ENCODE data around the gene ERBB3.
A peak's percentile ranks its signal among the peaks of the same experiment; 100 is the strongest.

The ERBB3 gene

DNA sequence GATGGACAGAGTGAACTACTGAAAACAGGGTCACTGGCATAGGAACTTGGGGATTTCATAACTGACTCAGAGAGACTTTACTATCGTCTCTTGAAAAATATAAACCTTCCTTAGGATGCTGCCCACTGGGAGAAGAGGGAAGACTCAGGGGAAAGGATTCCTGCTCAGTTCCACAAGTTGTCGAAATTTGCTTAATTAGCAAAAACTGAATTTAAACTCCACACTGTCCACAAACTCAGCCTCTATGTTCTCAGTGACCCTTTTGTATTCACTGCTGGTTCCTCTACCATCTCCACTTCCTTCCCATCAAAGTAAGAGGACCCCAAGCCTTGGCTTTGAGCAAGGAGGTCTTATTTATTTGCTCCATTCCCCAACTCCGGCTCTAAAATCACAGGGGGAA is 65.3 kb downstream of the ERBB3 start:
- no peak for DNase-seq (ENCODE audit: low spot score)
- ATAC-seq (ENCODE audit: low read depth): no peak
- Histone ChIP-seq H3K27ac (ENCODE audit: poor library complexity, severe bottlenecking) (no peak overlapping the region), H3K36me3 (ENCODE audit: low read depth) (peaks cover 45% of the 10 kb centered on the region), H3K9me3 (ENCODE audit: severe bottlenecking) (no peaks in the 10 kb centered on the region), H3K4me1 (ENCODE audit: insufficient read depth, poor library complexity, severe bottlenecking) (no peaks in the 10 kb centered on the region), H3K27me3 (ENCODE audit: insufficient read depth, poor library complexity, severe bottlenecking) (no peaks in the 10 kb centered on the region), H3K4me3 (ENCODE audit: severe bottlenecking) (no peak overlapping the region)
- TF ChIP-seq, protein P1, sequence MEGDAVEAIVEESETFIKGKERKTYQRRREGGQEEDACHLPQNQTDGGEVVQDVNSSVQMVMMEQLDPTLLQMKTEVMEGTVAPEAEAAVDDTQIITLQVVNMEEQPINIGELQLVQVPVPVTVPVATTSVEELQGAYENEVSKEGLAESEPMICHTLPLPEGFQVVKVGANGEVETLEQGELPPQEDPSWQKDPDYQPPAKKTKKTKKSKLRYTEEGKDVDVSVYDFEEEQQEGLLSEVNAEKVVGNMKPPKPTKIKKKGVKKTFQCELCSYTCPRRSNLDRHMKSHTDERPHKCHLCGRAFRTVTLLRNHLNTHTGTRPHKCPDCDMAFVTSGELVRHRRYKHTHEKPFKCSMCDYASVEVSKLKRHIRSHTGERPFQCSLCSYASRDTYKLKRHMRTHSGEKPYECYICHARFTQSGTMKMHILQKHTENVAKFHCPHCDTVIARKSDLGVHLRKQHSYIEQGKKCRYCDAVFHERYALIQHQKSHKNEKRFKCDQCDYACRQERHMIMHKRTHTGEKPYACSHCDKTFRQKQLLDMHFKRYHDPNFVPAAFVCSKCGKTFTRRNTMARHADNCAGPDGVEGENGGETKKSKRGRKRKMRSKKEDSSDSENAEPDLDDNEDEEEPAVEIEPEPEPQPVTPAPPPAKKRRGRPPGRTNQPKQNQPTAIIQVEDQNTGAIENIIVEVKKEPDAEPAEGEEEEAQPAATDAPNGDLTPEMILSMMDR (IDR thresholded peaks at IDR 0.05; ENCODE audit: poor library complexity, severe bottlenecking): no peak

DNA sequence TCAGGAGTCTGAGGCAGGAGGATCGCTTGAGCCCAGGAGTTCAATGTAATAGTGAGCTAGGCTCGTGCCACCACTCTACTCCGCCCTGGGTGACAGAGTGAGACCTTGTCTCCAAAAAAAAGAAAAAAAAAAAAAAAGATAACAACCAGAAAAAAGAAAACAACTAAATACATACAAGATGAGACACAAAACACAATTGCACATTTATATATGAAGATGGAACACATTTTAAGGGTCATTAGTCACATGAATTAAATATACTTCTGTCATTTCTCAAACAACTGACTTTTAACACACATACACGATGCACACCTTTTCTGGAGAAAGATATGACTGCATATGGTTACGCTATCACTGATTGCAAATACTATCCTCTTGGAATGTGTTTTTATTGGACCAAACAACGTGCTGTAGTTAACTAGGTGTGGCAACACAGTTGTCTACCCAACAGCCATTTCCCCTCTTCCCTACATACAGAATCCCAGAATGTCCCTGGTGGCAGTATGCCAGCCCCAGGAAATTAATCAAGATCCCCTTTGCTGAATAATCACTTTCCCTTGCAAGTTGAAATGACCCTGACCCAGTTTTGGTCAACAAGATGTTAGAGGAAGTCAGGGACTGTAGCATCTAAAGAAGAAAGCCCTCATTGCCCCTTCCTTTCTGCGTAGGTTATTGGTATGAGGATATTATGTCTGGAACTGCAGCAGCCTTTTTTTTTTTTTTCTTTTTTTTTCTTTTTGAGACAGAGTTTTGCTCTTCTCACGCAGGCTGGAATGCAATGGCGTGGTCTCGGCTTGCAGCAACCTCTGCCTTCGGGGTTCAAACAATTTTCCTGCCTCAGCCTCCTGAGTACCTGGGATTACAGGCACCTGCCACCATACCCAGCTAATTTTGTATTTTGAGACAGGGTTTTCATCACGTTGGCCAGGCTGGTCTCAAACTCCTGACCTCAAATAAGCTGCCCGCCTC is 66.8 kb downstream of the ERBB3 start:
- Histone ChIP-seq H3K36me3 (ENCODE audit: low read depth) (peaks cover 29% of the 10 kb centered on the region), H3K27ac (ENCODE audit: poor library complexity, severe bottlenecking) (no peak overlapping the region)
- no peak for ATAC-seq (ENCODE audit: low read depth)

GRCh38 chr12:56150563-56150962 is 70.6 kb downstream of the ERBB3 start:
- H3K9me3 ChIP-seq (ENCODE audit: severe bottlenecking): no peaks in the 10 kb centered on the region
- DNase-seq (ENCODE audit: low spot score): no peak

More for the DNA sequence above, 66.8 kb downstream of the ERBB3 start:
- no peaks in the 10 kb centered on the region for H3K4me1 ChIP-seq (ENCODE audit: insufficient read depth, poor library complexity, severe bottlenecking)
- H3K4me3 ChIP-seq (ENCODE audit: severe bottlenecking): no peak overlapping the region
- DNase-seq (ENCODE audit: low spot score): no peak
- no peaks in the 10 kb centered on the region for H3K27me3 ChIP-seq (ENCODE audit: insufficient read depth, poor library complexity, severe bottlenecking)
- no peaks in the 10 kb centered on the region for H3K9me3 ChIP-seq (ENCODE audit: severe bottlenecking)
- TF ChIP-seq, protein P1 (IDR thresholded peaks at IDR 0.05; ENCODE audit: poor library complexity, severe bottlenecking): no peak

GRCh38 chr12:56151672-56152131 is 71.7 kb downstream of the ERBB3 start:
- Histone ChIP-seq H3K9me3 (ENCODE audit: severe bottlenecking) (no peaks in the 10 kb centered on the region), H3K4me3 (ENCODE audit: severe bottlenecking) (peak overlapping the region; percentile 46), H3K36me3 (ENCODE audit: low read depth) (no peaks in the 10 kb centered on the region), H3K4me1 (ENCODE audit: insufficient read depth, poor library complexity, severe bottlenecking) (no peaks in the 10 kb centered on the region), H3K27ac (ENCODE audit: poor library complexity, severe bottlenecking) (peak overlapping the region; percentile 84), H3K27me3 (ENCODE audit: insufficient read depth, poor library complexity, severe bottlenecking) (no peaks in the 10 kb centered on the region)
- TF ChIP-seq, protein P1 (IDR thresholded peaks at IDR 0.05; ENCODE audit: poor library complexity, severe bottlenecking): peak; percentile 31
- DNase-seq (ENCODE audit: low spot score): no peak
- peak; percentile 60 for ATAC-seq (ENCODE audit: low read depth)

More at GRCh38 chr12:56150563-56150962, 70.6 kb downstream of the ERBB3 start:
- Histone ChIP-seq H3K36me3 (ENCODE audit: low read depth) (no peaks in the 10 kb centered on the region), H3K4me3 (ENCODE audit: severe bottlenecking) (no peak overlapping the region), H3K27me3 (ENCODE audit: insufficient read depth, poor library complexity, severe bottlenecking) (no peaks in the 10 kb centered on the region), H3K4me1 (ENCODE audit: insufficient read depth, poor library complexity, severe bottlenecking) (no peaks in the 10 kb centered on the region), H3K27ac (ENCODE audit: poor library complexity, severe bottlenecking) (peak overlapping the region; percentile 84)
- no peak for ATAC-seq (ENCODE audit: low read depth)
- TF ChIP-seq, protein P1 (IDR thresholded peaks at IDR 0.05; ENCODE audit: poor library complexity, severe bottlenecking): no peak
